ENCODE data around the gene SPON1.

SPON1 gene

DNA sequence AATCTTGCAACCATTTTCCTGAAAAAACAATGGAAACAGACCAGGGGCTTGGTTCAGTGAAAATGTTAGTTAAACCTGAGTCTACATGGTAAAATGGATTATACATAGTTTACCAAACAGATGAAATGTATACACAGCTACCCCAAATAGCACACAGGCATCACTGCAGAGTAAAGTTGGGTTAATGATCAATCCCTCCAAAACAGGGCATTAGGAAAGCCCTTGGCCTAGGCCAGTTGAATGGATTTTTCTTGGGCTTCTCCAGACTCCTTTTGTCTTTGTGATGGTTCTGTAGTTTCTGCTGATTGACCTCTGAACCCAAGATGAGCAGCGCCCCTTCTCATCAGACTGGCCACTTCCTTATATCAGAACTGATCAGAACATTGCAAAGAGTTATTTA, 222.9 kb downstream of the SPON1 start:
- no peak for DNase-seq (ENCODE audit: low read depth)
- TF ChIP-seq, protein P1, sequence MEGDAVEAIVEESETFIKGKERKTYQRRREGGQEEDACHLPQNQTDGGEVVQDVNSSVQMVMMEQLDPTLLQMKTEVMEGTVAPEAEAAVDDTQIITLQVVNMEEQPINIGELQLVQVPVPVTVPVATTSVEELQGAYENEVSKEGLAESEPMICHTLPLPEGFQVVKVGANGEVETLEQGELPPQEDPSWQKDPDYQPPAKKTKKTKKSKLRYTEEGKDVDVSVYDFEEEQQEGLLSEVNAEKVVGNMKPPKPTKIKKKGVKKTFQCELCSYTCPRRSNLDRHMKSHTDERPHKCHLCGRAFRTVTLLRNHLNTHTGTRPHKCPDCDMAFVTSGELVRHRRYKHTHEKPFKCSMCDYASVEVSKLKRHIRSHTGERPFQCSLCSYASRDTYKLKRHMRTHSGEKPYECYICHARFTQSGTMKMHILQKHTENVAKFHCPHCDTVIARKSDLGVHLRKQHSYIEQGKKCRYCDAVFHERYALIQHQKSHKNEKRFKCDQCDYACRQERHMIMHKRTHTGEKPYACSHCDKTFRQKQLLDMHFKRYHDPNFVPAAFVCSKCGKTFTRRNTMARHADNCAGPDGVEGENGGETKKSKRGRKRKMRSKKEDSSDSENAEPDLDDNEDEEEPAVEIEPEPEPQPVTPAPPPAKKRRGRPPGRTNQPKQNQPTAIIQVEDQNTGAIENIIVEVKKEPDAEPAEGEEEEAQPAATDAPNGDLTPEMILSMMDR (conservative IDR thresholded peaks at IDR 0.05; ENCODE audit: control insufficient read depth, insufficient read depth, low read depth, low read length), result no peak
- H3K4me3 ChIP-seq (ENCODE audit: control insufficient read depth, low read depth, low read length), result no peak overlapping the region

DNA sequence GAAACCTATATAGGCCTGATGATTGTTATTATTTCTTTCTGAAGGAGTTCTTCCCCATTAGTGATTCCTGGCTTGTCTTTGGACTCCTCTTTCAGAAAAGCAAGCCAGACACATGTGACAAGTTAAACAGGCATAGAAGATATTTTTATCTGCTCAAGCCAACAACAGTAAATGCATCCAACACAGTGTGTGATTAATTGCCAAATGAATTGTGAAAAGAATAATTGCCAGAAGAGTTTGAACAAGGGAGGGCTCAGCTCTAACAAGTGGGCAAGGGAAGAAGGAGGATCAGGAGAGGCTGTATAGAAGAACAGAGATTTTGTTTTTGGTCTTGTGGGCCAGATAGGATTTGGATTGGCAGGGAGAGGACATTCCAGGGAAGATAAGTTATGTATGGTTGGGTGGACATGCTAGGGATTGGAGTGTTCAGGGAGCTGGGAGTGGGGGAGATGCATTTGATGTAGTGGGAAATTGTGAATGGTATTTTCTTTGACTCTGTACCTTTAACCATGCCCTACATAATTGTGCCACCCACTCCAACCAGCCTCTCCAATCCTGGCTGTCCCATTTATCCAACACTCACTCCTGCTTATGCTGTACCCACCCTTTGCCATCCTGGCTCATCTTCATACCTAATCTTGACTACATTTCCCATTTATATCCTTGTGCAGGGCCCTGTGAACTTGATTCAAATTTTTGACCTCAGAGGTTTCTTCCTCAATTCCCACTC, 223.7 kb downstream of the SPON1 start:
- TF ChIP-seq, protein P1 (conservative IDR thresholded peaks at IDR 0.05; ENCODE audit: control insufficient read depth, insufficient read depth, low read depth, low read length), result no peak
- H3K4me3 ChIP-seq (ENCODE audit: control insufficient read depth, low read depth, low read length), result no peak overlapping the region
- no peak for DNase-seq (ENCODE audit: low read depth)

DNA sequence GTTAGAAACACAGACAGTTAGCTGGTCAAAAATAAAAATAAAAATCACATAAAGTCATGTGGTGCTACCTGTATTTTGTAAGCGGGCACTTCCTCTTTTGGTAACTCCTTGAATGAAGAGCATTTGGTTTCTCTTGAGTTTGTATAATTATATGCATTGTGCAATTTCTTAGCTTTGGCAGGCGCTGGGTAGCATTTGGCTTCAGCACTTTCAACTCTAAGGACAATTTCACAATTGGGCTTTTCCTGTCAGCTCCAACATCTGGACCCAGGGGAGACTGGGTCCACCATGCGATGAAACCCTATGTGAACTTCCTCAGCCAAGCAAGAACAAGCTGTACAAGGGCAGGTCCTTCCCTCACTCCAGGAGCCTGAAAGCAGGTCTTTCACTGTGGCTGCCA, 227.4 kb downstream of the SPON1 start:
- no peak overlapping the region for H3K4me3 ChIP-seq (ENCODE audit: control insufficient read depth, low read depth, low read length)
- TF ChIP-seq, protein P1 (conservative IDR thresholded peaks at IDR 0.05; ENCODE audit: control insufficient read depth, insufficient read depth, low read depth, low read length), result no peak
- peak; percentile 56 for DNase-seq (ENCODE audit: low read depth)

DNA sequence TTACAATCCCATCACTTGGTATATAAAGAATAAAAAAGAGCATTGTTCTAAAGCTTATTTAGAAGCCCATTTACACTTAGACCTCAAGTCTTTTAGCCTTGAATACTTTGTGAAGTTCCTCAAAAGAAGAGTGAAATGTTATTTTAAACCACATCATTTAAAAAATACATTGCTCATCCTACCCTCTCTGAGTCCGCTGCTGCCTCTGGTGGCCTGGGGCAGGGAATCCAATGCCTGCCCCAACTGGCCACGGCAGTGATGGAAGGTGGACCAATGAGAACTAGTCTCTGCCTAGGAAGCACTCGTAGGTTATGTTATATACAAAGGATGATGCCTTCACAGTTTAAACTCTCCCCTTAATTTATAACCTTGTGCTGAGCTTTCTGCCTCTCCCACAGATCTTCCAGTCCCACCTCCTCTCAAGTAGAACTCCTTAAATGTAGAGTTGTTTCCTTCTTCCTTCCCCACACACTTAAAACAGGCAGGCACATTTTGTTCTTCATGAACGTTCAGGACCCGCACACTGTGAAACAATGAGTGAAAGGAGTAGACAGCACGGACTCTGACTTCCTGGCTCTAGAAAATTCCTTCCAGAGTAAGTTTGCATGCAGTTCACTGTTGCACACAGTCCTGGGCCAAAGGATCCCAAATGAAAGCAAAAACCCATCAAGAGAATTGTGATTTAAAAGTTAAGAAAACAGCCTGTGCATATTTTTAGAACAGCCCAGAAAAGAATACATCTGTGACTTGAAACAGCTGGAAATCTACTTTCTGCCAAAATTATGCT, 228.7 kb downstream of the SPON1 start:
- no peak overlapping the region for H3K4me3 ChIP-seq (ENCODE audit: control insufficient read depth, low read depth, low read length)
- DNase-seq (ENCODE audit: low read depth), result no peak
- TF ChIP-seq, protein P1 (conservative IDR thresholded peaks at IDR 0.05; ENCODE audit: control insufficient read depth, insufficient read depth, low read depth, low read length), result no peak

DNA sequence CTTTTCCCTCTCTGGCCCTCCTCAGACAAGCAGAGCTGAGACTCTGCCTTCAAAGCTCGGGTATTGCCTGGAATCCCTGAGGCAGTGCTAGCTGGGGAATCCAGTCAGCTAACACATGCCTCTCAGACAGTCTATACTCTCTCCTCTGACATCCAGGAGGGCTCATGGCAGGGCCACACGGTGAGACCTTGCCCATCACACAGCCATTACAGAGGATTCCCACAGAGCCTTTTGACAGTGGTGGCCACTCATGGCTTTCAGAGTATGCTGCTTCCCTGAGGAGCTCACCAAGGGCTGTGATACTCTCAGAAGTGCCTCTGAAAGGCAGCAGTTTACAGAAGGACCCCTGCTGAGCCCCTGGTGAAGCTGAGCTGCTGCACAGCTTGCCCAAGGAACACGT, 231.1 kb downstream of the SPON1 start:
- no peak for DNase-seq (ENCODE audit: low read depth)
- TF ChIP-seq, protein P1 (conservative IDR thresholded peaks at IDR 0.05; ENCODE audit: control insufficient read depth, insufficient read depth, low read depth, low read length), result no peak
- H3K4me3 ChIP-seq (ENCODE audit: control insufficient read depth, low read depth, low read length), result no peak overlapping the region

DNA sequence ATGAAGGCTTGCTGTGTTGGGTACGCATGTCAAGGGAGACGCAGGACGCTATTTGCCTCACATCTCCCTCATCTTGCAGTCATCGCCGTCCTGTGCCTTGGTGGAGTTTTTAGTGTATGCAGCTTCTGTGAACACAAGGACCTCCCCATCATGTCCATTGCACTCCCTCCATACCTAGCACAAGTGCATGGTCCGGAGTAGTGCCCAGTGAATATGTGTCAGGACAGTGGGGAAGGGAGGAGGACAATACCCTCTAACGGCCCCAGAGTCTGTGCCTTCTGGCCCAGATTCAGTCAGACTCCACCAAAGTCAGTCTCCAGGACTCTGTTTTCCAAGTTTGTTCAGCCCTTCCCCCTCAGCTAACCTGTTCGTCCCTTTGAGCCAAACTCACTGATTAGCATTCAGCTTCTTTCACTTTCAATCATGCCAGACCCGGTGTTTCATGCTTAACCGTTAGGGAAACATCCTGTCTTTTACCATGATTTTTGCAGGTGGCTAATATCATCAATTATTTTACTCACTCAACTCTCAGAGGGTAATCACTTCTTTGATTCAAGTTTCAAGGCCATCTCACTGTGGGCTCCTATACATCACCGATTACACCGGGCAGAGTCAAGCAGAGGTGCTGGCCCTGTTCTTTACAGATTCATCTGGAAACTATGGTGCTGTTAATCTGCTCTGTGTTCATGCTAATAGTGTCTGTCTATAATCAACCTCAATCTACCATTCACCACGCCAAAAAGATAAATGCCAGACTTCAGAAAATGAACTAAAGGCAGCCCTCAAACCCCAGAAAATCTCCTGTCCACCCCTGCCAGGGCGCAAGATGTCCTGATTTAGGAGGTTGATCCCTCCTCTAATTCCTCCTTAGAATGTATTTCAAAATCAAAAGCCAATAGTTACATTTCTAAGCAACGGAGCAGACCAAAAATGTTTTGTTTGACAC, 240.0 kb downstream of the SPON1 start:
- TF ChIP-seq, protein P1 (conservative IDR thresholded peaks at IDR 0.05; ENCODE audit: control insufficient read depth, insufficient read depth, low read depth, low read length), result no peak
- no peak overlapping the region for H3K4me3 ChIP-seq (ENCODE audit: control insufficient read depth, low read depth, low read length)
- DNase-seq (ENCODE audit: low read depth), result no peak
